Fibroblast of peridontal ligament (primary cell): ENCODE data around the gene BNC2.

Experiments used
- DNase-seq: peaks from one replicate; pipeline ENCODE4 v3.0.0-alpha.2; 2010; ENCODE audit errors: extremely low read depth

Gene BNC2

GRCh38 chr9:16421532-16421931 lies 448.9 kb downstream of the BNC2 start:
- no peak for DNase-seq

- no peak for DNase-seq
Measured at GRCh38 chr9:16419124-16419523, 451.3 kb downstream of the BNC2 start.

- DNase-seq = no peak
Measured at GRCh38 chr9:16418721-16419120, 451.7 kb downstream of the BNC2 start.

- DNase-seq = peak; percentile 68
Measured at GRCh38 chr9:16417749-16418148, 452.7 kb downstream of the BNC2 start.

- peak; percentile 96 for DNase-seq
Measured at GRCh38 chr9:16417161-16417560, 453.3 kb downstream of the BNC2 start.

GRCh38 chr9:16414451-16414850 lies 456.0 kb downstream of the BNC2 start:
- no peak for DNase-seq

GRCh38 chr9:16413509-16414016 lies 456.9 kb downstream of the BNC2 start:
- peak; percentile 87 for DNase-seq

GRCh38 chr9:16412740-16413139 lies 457.7 kb downstream of the BNC2 start:
- no peak for DNase-seq

GRCh38 chr9:16411311-16411710 lies 459.2 kb downstream of the BNC2 start:
- DNase-seq = no peak

GRCh38 chr9:16410601-16411280 lies 459.7 kb downstream of the BNC2 start:
- DNase-seq = no peak

GRCh38 chr9:16407617-16408016 lies 462.9 kb downstream of the BNC2 start:
- no peak for DNase-seq

- no peak for DNase-seq
Measured at GRCh38 chr9:16406526-16407225, 463.8 kb downstream of the BNC2 start.

- no peak for DNase-seq
Measured at GRCh38 chr9:16405421-16405820, 465.0 kb downstream of the BNC2 start.

- no peak for DNase-seq
Measured at GRCh38 chr9:16401701-16402100, 468.8 kb downstream of the BNC2 start.

- DNase-seq = no peak
Measured at GRCh38 chr9:16398691-16399090, 471.8 kb downstream of the BNC2 start.

- DNase-seq = peak; percentile 62
Measured at GRCh38 chr9:16396389-16396788, 474.1 kb downstream of the BNC2 start.

- DNase-seq = no peak
Measured at GRCh38 chr9:16391369-16391768, 479.1 kb downstream of the BNC2 start.

GRCh38 chr9:16387382-16387781 lies 483.1 kb downstream of the BNC2 start:
- DNase-seq = no peak

GRCh38 chr9:16386827-16387077 lies 483.7 kb downstream of the BNC2 start:
- no peak for DNase-seq

- peak; percentile 94 for DNase-seq
Measured at GRCh38 chr9:16386007-16386826, 484.3 kb downstream of the BNC2 start.

GRCh38 chr9:16385590-16385989 lies 484.9 kb downstream of the BNC2 start:
- DNase-seq = peak; percentile 82

- DNase-seq = no peak
Measured at GRCh38 chr9:16384993-16385392, 485.5 kb downstream of the BNC2 start.

- no peak for DNase-seq
Measured at GRCh38 chr9:16377311-16377710, 493.2 kb downstream of the BNC2 start.
